GM12801 (cell line): Measurements from ENCODE around the gene PNMA6E.

Experiments
- CTCF ChIP-seq: IDR thresholded peaks from one replicate; pipeline ENCODE4 v1.5.1; 2011; ENCODE audit warnings: control low read depth; ENCODE audit not compliant: insufficient read length; ENCODE audit errors: extremely low read depth

Gene PNMA6E

GRCh38 chrX:153370293-153371055, 30.7 kb downstream of the PNMA6E start:
- TF ChIP-seq CTCF: no peak

GRCh38 chrX:153366878-153367538, 34.1 kb downstream of the PNMA6E start:
- TF ChIP-seq CTCF: no peak

DNA sequence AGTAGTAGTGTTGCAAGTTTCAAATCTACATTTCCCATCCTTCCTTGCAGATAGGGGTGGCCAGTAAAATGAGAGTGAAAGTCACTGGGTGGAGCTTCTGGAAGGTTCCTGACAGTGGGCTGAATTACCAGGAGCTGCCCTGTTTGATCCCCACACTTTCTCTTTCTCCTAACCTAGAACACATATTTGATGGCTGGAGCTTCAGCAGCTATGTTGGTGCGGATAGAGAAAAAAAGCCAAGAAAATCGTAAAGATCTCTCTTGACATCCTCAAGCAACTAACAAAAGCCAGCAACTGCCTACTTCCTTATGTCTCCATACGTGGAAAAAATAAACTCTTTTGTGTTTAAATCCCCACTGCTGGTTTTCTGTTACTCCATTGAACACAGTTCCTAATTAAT, 35.0 kb downstream of the PNMA6E start:
- TF ChIP-seq CTCF: no peak

GRCh38 chrX:153365670-153366069, 35.5 kb downstream of the PNMA6E start:
- no peak for TF ChIP-seq CTCF

DNA sequence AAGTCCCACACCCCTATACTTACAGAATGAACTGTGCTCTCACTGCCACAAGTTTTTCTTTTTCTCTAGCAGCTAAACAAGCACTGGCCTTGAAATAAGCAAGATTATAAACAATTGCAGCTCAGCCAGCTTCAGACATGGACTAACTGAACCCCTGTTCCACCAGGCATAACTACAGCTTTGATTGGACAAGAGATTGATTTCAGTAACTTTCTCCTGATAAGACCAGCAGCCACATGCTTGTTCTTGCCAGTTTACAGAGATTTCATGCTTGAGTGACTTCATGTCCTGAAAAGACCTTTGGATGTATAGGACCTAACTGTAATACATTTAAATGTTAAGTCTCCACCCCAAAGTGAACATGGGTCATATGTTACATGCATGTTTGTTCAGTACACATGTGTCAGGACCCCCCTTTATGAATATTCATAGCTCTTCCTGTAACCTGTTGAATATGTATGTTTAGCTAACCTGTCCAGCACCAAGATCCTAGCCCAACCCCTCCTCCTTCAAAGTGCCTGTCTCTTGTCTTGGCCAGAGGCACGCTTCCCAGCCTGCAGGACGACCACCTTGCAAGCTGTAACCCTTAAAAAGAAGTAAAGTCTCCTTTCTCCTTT, 39.3 kb downstream of the PNMA6E start:
- TF ChIP-seq CTCF: no peak

GRCh38 chrX:153357877-153358276, 43.3 kb downstream of the PNMA6E start:
- no peak for TF ChIP-seq CTCF

DNA sequence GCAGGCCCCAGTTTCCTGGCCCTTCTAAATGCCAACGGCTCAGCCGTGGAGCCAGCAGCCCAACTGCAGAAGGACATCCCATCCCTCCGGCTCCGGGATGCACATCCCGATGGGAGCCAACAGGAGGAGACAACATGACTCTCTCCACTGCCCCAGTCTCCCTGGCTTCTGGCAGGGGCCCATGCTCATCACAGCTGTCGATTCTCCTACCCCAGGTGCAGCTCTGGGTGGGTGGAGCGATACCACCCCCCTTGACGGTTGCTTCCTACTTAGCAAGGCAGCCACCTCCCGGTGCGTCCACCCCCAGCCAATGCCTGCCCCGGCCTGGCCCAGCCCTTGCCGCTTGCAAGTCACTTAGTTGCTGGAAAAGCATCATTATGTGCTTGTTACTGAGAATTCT, 47.7 kb downstream of the PNMA6E start:
- no peak for TF ChIP-seq CTCF
